ENCODE results near the gene DDX47.
"Not testable (repeated sequence)": the region's sequence is repeated elsewhere in the genome, so short reads cannot be mapped to it uniquely, and the experiment has no call there.

The DDX47 gene

DNA sequence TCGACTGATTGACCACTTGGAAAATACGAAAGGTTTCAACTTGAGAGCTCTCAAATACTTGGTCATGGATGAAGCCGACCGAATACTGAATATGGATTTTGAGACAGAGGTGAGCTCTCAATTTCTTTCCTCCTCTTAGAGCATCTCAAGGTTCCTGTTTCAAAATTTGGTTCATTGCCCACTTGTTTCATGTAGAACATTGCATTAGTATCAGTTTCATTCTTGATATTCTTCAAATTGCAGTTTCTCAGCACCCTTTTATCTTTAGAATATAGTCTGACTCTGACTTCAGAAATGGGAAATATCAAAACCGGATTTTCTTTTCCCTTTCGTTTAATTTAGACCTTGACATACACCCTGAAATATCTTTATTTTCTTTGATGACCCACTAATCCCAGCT, 8.8 kb downstream of the DDX47 start:
- DNase-seq (ENCODE audit: low read depth), result no peak

DNA sequence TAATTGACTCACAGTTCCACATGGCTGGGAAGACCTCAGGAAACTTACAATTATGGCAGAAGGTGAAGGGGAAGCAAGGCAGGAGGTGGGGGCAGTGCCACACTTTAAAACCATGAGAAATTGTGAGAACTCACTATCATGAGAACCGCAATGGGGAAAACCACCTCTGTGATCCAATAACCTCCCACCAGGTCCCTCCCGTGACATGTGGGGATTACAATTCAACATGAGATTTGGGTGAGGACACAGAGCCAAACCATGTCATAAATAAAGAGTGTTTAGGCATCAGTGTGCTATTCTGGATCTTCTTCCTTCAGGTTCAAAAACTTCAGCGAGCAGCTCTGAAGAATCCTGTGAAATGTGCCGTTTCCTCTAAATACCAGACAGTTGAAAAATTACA, 9.7 kb downstream of the DDX47 start:
- DNase-seq (ENCODE audit: low read depth), result no peak

- no peak for DNase-seq (ENCODE audit: low read depth)
These were observed 10.2 kb downstream of the DDX47 start for GRCh38 chr12:12823300-12823699.

- no peak for DNase-seq (ENCODE audit: low read depth)
These were observed 10.7 kb downstream of the DDX47 start for GRCh38 chr12:12823811-12824210.

GRCh38 chr12:12835378-12836146, 22.4 kb downstream of the DDX47 start:
- DNase-seq (ENCODE audit: low read depth), result no peak

DNA sequence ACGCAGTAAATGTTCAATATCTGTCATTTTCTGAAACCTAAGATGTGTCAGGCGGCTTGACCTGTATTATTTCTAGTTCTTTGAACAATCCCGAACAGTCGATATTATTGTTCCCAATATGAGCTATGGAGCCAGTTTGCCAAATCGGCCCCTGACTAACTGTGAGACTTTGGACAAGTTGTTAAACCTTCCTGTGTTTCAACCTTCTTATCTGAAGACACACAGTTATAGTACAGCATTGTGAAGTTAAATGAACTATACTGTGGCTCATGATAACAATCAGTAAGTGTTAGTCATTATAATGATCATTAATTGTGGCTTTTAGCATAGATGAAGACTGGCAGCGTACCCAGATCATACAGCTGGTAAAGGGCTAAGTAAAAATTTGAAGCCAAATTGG, 23.4 kb downstream of the DDX47 start:
- no peak for DNase-seq (ENCODE audit: low read depth)

- peak; percentile 55 for DNase-seq (ENCODE audit: low read depth)
These were observed 24.1 kb downstream of the DDX47 start for GRCh38 chr12:12837025-12837812.

DNA sequence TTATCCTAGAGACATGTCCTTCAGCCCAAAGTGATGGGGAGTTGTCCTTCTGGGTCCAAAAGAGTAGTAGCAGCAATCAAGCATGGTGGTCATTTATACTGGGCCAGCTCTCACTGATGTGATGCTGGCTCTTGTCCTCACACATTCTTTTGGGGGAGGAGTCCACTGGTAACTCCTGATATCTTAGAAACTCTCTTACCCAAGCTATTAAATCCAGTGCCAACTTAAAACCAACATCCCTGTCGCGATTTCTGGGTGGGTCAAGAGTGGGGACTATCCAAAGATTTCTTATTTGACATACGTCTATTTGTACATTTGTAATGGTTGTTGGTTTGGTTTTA, 24.6 kb downstream of the DDX47 start:
- no peak for DNase-seq (ENCODE audit: low read depth)

DNA sequence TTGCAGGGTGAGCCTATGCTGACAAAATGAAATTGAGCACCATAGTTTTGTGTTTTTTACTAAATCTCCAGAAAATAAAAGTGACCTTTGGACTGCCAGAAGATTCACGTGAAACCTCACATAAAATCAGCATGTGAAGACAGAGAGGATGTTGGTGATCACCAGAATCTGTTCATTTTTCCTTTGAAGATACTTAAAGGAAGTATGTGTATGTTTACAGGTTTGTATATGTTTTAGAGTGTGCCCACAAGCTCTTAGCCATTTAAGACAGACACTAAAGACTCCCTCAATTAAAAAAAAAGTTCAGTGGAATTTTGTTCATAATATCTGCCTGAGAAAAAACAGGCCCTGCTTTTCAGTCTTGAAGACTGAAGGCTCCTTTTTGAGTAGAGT, 25.9 kb downstream of the DDX47 start:
- DNase-seq (ENCODE audit: low read depth), result no peak

DNA sequence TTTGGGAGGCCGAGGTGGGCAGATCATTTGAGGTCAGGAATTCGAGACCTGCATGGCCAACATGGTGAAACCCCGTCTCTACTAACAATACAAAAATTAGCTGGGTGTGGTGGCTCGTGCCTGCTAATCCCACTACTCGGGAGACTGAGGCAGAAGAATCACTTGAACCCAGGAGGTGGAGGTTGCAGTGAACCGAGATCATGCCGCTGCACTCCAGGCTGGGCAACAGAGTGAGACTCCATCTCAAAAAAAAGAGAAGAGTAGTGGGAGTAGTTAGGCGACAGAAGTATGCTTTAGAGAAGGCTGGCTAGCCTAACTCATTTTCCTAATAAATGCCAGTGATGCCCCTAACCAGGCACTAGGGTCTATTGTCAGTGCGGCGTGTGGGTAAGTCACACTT, 26.3 kb downstream of the DDX47 start:
- not testable (repeated sequence) for DNase-seq (ENCODE audit: low read depth)

DNA sequence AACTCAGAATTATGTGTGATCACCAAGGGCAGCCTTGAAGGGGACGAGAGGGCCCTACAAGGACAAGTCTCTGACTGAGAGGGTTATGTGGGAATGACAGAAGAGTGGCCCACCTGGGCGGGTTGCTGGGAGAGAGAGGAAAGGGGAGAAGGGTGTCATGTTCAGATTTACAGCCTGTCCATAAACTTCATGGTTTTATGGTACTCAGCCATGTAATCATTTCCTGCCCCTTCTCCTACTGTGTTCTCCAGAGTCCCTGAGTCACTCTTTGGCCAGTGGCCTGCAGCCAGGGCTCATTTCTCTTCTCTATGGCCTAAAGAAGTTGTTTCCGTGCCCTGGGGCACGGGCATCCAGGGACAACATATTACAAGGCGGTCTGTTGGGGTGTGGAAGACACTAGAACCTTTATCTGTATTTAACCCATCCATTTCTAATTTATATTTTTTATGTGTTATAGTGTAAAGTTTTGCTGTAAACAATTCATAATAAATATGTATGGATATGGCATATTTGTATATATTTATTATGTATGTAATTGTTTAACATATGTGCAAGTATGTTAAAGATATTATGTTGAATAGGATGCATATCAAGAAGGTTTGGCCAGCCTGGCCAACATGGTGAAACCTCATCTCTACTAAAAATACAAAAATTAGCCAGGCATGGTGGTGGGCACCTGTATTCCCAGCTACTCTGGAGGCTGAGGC, 26.9 kb downstream of the DDX47 start:
- peak; percentile 40 for DNase-seq (ENCODE audit: low read depth)

- DNase-seq (ENCODE audit: low read depth), result no peak
These were observed 27.4 kb downstream of the DDX47 start for GRCh38 chr12:12840580-12840899.

GRCh38 chr12:12841428-12841827, 28.3 kb downstream of the DDX47 start:
- not testable (repeated sequence) for DNase-seq (ENCODE audit: low read depth)

DNA sequence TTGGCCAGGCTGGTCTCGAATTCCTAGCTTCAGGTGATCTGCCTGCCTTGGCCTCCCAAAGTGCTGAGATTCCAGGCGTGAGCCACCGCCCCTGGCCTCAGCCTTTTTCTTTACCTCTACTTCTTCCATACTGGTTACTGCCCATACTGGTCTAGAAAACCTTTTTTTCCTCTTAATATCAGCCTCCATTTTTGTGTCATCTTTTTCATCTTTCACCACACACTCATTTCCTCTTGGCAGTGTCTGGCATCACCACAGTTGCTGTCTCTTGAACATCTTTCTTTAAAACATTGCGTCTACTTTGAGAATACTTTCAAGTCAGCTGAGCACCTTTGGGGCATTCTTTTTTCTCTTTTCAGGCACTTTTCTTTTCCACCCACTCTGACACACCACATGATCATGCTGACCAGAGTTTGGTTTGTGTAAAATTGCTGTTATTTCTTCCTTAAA, 32.7 kb downstream of the DDX47 start:
- no peak for DNase-seq (ENCODE audit: low read depth)

GRCh38 chr12:12846780-12847179, 33.6 kb downstream of the DDX47 start:
- not testable (repeated sequence) for DNase-seq (ENCODE audit: low read depth)

- no peak for DNase-seq (ENCODE audit: low read depth)
These were observed 40.3 kb downstream of the DDX47 start for GRCh38 chr12:12853435-12853834.

- DNase-seq (ENCODE audit: low read depth), result no peak
These were observed 46.5 kb downstream of the DDX47 start for GRCh38 chr12:12859690-12860089.

DNA sequence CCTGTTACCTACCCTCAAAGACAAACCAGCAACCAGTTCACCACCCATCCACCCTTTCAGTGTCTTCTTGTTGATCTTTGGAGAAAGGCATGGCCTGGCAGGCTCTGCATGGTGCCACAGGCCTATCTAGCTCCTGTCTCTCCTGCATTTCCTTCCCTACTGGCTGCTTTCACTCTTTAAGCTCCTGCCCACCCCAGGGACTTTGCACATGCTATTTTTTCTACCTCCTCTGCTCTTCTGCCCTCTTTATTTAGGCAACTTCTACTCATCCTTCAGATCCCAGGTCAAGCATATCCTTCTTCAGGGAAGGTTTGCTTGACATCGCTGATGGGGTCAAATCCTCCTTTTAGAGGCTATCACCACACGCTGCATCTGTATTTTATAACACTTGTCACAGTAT, 51.1 kb downstream of the DDX47 start:
- no peak for DNase-seq (ENCODE audit: low read depth)

GRCh38 chr12:12868477-12869235, 55.5 kb downstream of the DDX47 start:
- DNase-seq (ENCODE audit: low read depth), result no peak

GRCh38 chr12:12870465-12870864, 57.3 kb downstream of the DDX47 start:
- peak; percentile 66 for DNase-seq (ENCODE audit: low read depth)

DNA sequence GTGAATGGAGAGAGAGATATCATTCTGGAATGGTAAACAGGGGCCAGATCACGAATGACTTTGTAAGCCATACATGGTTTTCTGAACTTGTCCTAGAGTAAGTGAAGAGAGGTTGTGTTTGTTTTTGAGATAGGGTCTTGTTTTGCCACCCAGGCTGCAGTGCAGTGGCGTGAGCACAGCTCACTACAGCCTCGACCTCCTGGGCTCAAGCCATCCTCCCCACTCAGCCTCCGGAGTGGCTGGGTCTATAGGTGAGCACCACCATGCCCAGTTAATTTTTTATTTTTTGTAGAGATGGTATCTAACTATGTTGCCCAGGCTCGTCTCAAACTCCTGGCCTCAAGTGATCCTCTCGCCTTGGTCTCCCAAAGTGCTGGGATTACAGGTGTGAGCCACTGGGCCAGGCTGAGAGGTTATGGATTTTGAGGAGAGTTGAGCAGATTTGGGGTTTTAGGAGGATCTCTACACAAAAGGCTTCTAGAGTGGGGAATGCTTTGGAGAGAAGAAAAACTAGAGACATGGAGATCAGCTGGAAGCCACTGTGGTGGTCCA, 58.5 kb downstream of the DDX47 start:
- DNase-seq (ENCODE audit: low read depth), result no peak

All from fibroblast of the conjunctiva (primary cell).